GM12878 (cell line): ENCODE results near the gene DRAP1. TPM values are rescaled to one million over a fixed set of nuclear protein-coding genes. Genes with fewer than 3 reads are reported as not detected.
A peak's percentile ranks its signal among the peaks of the same experiment; 100 is the strongest.

Source experiments
- ETV6 ChIP-seq, 2 experiments: fragments of 450-650 bp in 1 of 2; IDR thresholded peaks in 1 of 2; conservative IDR thresholded peaks in 1 of 2; 2 replicates each; pipeline ENCODE4 v1.6.1; 2014; ENCODE audit warnings: antibody characterized with exemption in 1 of 2, borderline replicate concordance in 1 of 2, low read depth in 1 of 2, mild to moderate bottlenecking in 1 of 2, moderate library complexity in 1 of 2
- HDAC6 ChIP-seq: fragments of 200-600 bp; sonication (generic); IDR thresholded peaks from one replicate; pipeline ENCODE4 v1.8.0; 2017; ENCODE audit warnings: antibody characterized with exemption; ENCODE audit not compliant: unreplicated experiment
- IKZF2 ChIP-seq, 2 experiments: fragments of 450-650 bp; IDR thresholded peaks; 2 replicates each; pipeline ENCODE4 v1.6.1; 2017; ENCODE audit warnings: mild to moderate bottlenecking in 2 of 2, moderate library complexity in 2 of 2
- IRF4 ChIP-seq: IDR thresholded peaks from 2 replicates; pipeline ENCODE4 v1.6.1; 2011; ENCODE audit warnings: low read depth, low read length
- JUNB ChIP-seq: IDR thresholded peaks from 2 replicates; pipeline ENCODE4 v1.6.1; 2016; ENCODE audit warnings: antibody characterized with exemption, mild to moderate bottlenecking
- JUND ChIP-seq: IDR thresholded peaks from 2 replicates; pipeline ENCODE4 v1.6.1; 2012; ENCODE audit warnings: low read depth, mild to moderate bottlenecking, low read length, improper control_type of control experiment, moderate library complexity
- MEF2A ChIP-seq: IDR thresholded peaks from 2 replicates; pipeline ENCODE4 v1.6.1; 2011; ENCODE audit warnings: low read depth, mild to moderate bottlenecking, low read length, moderate library complexity; ENCODE audit not compliant: insufficient read depth
- NFYB ChIP-seq: IDR thresholded peaks from 2 replicates; pipeline ENCODE4 v1.6.1; 2011; ENCODE audit warnings: low read depth, mild to moderate bottlenecking, low read length, improper control_type of control experiment, moderate library complexity; ENCODE audit not compliant: insufficient read depth
- SUZ12 ChIP-seq: fragments of 200-600 bp; sonication (generic); IDR thresholded peaks from one replicate; pipeline ENCODE4 v1.6.1; 2018; ENCODE audit warnings: antibody characterized with exemption, mild to moderate bottlenecking; ENCODE audit not compliant: unreplicated experiment
- polyA plus RNA-seq, 11 experiments: library from polyadenylated mRNA; depleted of rRNA in 4 of 11; unstranded in 6 of 11; stranded (reverse) in 5 of 11; fragments of >200 nt; fragmentation: Nextera tagmentation in 4 of 11; fragmentation: Illumina TruSeq in 1 of 11; extraction: Ambion mirVana in 4 of 11; extraction: Trizol in 1 of 11; gene quantifications; 1 replicate in 1 of 11; 2 replicates in 10 of 11; pipeline versions ENCODE4 v1.2.1 to v1.2.3, GENCODE V29; 2011 to 2016; ENCODE audit warnings: inconsistent platforms in 2 of 11, missing spikeins in 2 of 11, low read depth in 1 of 11
- total RNA-seq, 4 experiments: library from RNA; depleted of rRNA in 3 of 4; stranded (reverse); fragments of >200 nt in 3 of 4; fragmentation: Illumina TruSeq in 1 of 4; extraction: Trizol in 1 of 4; gene quantifications; 2 replicates each; pipeline versions ENCODE4 v1.2.1 to v1.2.3, GENCODE V29; 2013 to 2021
- TF ChIP-seq, protein P1 (sequence below): IDR thresholded peaks from 2 replicates; pipeline ENCODE4 v1.6.1; 2012; ENCODE audit warnings: mild to moderate bottlenecking, low read depth, low read length
- TF ChIP-seq, protein P2 (sequence below): fragments of 450-650 bp; conservative IDR thresholded peaks from 2 replicates; pipeline ENCODE4 v1.6.1; 2017; ENCODE audit warnings: mild to moderate bottlenecking, moderate library complexity

DRAP1 gene
- total and polyA plus RNA-seq, 10 of the 15 experiments (the other 5 are each of a cell fraction or from before 2014, with no cell fraction given) = 9.4 to 163 (median 114) TPM

DNA sequence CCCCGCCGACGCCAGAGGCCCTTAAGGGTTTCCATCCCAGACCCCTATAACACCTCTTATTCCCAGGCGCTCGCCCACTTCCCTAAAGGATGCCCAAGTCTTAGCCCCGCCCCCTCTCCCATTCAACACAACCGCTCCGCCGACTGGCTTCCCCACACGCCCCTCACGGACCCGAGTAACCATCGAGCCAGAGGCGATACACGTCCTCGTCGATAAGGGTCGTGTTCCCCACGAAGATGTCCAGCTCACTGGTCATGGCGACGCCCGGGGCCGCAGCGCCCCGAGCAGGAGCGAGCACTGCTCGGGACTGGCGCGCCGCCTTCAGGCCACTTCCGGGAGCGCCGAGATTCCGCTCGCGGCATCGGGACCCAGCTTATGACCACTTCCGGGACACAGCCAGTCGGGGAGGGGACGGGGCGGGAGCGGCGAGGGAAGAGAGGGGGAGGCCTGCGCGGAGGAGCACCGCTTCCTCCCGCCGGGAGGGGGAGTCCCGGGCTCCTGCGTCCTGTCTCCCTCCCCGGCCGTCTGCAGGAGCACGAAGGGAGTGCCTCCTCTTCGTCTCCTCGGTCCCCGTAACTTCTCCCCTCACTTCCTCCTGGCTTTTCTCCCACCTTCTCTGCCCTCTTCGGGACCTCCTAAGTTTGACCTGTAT is 30.9 kb upstream of the DRAP1 start, which contains the start of gene FIBP (continued):
- TF ChIP-seq, protein P1, sequence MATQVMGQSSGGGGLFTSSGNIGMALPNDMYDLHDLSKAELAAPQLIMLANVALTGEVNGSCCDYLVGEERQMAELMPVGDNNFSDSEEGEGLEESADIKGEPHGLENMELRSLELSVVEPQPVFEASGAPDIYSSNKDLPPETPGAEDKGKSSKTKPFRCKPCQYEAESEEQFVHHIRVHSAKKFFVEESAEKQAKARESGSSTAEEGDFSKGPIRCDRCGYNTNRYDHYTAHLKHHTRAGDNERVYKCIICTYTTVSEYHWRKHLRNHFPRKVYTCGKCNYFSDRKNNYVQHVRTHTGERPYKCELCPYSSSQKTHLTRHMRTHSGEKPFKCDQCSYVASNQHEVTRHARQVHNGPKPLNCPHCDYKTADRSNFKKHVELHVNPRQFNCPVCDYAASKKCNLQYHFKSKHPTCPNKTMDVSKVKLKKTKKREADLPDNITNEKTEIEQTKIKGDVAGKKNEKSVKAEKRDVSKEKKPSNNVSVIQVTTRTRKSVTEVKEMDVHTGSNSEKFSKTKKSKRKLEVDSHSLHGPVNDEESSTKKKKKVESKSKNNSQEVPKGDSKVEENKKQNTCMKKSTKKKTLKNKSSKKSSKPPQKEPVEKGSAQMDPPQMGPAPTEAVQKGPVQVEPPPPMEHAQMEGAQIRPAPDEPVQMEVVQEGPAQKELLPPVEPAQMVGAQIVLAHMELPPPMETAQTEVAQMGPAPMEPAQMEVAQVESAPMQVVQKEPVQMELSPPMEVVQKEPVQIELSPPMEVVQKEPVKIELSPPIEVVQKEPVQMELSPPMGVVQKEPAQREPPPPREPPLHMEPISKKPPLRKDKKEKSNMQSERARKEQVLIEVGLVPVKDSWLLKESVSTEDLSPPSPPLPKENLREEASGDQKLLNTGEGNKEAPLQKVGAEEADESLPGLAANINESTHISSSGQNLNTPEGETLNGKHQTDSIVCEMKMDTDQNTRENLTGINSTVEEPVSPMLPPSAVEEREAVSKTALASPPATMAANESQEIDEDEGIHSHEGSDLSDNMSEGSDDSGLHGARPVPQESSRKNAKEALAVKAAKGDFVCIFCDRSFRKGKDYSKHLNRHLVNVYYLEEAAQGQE = 0 out of 2 replicates have a peak, but pooled peaks have one; percentile 29
- TF ChIP-seq HDAC6 = no peak
- TF ChIP-seq SUZ12 = no peak
- TF ChIP-seq, protein P2, sequence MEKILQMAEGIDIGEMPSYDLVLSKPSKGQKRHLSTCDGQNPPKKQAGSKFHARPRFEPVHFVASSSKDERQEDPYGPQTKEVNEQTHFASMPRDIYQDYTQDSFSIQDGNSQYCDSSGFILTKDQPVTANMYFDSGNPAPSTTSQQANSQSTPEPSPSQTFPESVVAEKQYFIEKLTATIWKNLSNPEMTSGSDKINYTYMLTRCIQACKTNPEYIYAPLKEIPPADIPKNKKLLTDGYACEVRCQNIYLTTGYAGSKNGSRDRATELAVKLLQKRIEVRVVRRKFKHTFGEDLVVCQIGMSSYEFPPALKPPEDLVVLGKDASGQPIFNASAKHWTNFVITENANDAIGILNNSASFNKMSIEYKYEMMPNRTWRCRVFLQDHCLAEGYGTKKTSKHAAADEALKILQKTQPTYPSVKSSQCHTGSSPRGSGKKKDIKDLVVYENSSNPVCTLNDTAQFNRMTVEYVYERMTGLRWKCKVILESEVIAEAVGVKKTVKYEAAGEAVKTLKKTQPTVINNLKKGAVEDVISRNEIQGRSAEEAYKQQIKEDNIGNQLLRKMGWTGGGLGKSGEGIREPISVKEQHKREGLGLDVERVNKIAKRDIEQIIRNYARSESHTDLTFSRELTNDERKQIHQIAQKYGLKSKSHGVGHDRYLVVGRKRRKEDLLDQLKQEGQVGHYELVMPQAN = peak; percentile 86; the same call in 1 of the 2 replicates
- 0 out of 2 replicates have a peak, but pooled peaks have one; percentile 14 for TF ChIP-seq MEF2A
- no peak for TF ChIP-seq NFYB
- TF ChIP-seq IKZF2 (IDR thresholded peaks at IDR 0.05) = peak; percentile 69 to 76; a peak in 3 of 4 replicates
- no peak for TF ChIP-seq JUNB
- TF ChIP-seq JUND = no peak
- no peak for TF ChIP-seq IRF4
- peak in 1 of 2 experiments; percentile 29; a peak in 2 of 4 replicates for TF ChIP-seq ETV6 (conservative IDR thresholded peaks at IDR 0.05 in 1 of 2, IDR thresholded peaks at IDR 0.05 in 1 of 2; ENCODE audit: borderline replicate concordance in 1 of 2, low read depth in 1 of 2)
- TF ChIP-seq, all 136 proteins: peak for 58
